Nucleus accumbens (tissue), 56 donors: ENCODE measurements around the gene CLDN6.
"Not testable (repeated sequence)": the region's sequence is repeated elsewhere in the genome, so short reads cannot be mapped to it uniquely, and the experiment has no call there.

ENCODE experiments used
- DNase-seq, 56 donors: peaks; one replicate each; lab custom pipeline; 2025; lab: John Stamatoyannopoulos, UW

CLDN6 gene, protein sequence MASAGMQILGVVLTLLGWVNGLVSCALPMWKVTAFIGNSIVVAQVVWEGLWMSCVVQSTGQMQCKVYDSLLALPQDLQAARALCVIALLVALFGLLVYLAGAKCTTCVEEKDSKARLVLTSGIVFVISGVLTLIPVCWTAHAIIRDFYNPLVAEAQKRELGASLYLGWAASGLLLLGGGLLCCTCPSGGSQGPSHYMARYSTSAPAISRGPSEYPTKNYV

DNA sequence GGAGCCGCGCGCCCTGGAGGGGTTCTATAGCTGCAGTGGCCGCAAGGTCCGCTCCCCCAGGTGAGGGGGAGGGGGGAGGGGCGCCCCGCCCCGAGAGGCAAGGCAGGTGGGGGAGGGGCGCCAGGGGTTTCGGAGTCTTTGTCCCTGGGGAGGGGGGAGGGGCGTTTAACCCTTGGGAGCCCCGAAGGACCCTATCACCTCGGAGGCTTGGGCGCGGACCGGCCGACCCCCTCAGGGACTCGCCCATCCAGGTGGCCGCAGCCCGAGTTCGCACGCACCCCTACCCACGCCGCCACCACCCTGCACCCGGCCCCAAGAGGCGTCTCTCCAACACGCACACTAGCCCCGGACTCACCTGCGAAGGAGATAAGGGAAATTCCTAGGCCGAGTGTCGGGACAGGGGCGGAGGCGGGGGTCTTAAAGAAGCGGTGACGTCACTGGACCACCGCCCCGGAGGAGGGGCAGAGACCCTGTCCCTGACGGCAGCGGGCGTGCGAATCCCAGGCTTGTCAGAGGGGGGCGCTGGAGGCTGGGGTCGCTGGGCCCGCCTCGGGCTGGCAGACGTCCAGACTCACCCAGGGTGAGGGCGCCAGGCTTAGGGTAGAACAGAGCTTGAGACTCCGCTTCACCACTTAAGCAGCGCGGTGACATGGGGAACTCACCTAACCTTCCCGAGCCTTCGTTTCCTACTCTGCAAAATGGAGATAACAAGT lies at the start of gene CLDN6:
Gene CLDN6, minus strand, starts transcription at position 390 of the 713 bp plus-strand sequence. CDS start 2,162 bp downstream, outside the sequence.
- peak in 2 of 56 donors; percentile 6 to 50 for DNase-seq

DNA sequence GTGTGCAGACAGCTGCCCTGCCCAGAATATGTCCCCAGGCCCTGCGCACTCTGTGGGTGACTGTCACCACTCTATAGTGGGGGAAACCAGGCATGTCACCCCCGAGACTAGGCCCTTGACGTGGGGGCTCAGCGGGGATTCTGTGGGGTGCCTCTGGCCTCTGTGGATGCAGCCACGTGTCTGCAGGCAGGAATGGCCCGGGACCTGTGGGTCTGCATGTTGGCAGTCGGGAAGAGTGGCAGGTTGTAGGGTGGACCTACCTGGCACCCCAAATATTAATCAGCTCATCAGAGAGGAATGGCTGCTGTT lies 48.4 kb upstream of the CLDN6 start:
- DNase-seq: no peak

DNA sequence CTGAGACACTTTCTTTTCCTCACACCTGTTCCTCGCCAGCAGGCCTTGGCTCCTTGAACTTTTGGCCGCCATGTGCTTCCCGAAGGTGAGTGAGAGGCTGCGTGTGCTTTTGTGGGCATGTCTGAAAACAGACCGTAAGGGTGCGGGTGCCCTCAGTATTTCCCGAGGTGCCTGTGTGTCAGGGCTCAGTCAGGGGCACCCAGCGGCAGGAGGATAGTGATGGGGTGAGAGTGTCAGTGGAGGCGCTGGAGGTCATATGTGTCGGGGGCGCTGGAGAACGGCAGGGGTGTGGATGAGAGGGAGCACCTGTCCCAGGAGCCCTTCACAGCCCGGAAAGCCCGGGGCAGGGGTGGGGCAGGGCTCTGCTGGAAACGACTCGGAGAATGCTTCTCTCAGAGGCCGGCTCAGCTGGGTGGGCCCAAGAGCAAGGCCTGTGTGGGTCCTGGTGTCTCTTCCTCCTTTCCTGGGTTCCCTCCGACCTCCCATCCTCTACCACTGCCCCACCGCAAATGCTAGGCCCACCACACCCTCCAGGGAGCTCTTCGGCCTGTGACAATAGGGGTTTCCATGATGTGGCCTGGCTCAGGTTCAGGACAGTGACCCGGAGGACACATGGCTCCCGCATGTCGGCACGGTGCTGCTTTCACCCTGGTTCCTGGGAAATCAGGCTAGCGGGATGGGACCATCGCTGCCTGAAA lies 47.9 kb upstream of the CLDN6 start:
- no peak for DNase-seq

DNA sequence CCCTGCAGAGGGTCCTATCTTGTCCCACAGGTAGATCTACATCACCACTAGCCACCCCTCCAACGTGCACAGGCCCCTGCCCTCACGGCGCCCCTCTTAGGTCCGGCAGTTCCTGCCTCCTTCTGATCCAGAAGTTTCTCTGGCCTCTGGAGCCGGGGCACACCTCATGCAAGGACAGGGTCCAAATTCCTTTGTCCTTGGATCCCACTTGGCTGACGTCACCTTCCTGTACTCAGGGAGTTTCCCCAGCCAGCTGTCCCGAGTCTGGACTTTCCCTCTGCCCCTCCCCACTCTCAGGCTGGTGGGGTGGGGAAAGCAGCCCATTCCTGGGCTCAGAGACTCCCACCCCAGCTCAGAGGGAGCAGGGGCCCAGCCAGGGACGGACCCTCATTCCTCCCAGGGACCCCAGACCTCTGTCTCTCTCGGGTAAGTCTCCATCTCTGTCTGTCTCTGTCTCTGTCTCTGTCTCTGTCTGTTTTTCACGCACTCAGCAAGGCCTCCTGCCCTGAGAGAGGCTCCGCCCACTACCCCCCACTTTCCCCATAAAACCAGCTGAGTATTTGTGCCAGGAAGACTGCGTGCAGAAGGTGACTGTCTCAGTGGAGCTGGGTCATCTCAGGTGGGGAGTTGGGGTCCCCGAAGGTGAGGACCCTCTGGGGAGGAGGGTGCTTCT lies 47.2 kb upstream of the CLDN6 start, which contains the start of gene IL32:
Gene IL32, plus strand, starts transcription at position 572 of the 673 bp plus-strand sequence. CDS start 172 bp downstream, outside the sequence.
- no peak for DNase-seq

DNA sequence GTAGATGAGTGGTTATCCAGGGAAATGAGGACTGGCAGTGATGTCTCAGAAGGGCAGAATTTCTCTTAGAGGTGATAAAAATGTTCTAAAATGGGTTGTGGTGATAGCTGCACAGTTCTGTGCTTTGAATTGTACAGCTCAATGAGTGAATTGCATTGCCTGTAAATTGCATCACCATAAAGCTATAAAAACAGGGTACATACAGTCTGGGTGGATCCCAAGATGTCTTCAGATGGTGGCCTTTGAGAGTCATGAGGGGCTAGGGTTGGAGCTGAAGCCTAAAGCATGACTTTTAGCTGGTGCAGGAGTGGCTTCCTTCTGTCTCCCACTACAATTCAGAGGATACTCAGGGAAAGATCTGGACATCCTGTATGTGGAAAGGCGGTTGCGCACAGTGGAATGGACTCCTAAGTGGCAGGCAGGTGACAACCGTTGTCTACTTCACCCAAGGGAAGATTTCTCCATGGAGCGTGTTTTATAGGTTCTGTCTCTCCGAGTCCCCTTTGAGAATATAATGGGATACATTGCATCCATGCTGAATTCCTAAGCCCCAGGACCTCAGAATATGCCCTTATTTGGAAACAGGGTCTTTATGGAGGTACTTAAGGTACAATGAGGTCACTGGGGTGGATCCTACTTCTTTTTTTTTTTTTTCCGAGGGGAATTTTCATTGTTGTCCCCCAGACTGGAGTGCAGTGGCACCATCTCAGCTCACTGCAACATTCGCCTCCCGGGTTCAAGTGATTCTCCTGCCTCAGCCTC lies 45.8 kb upstream of the CLDN6 start:
- no peak for DNase-seq

DNA sequence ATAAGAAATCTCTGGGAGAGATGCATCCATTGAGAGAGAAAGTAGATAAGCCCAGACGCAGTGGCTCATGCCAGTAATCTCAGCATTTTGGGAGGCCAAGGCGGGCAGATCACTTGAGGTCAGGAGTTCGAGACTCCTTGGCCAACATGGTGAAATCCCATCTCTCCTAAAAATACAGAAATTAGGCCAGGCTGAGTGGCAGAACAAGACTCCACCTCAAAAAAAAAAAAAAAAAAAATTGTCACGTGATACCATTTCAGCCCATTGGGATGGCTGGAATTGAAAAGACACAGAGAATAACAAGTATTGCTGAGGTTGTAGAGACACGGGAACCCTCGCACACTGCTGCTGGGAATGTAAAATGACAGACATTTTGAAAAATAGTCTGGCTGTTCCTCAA lies 44.6 kb upstream of the CLDN6 start:
- no peak for DNase-seq

DNA sequence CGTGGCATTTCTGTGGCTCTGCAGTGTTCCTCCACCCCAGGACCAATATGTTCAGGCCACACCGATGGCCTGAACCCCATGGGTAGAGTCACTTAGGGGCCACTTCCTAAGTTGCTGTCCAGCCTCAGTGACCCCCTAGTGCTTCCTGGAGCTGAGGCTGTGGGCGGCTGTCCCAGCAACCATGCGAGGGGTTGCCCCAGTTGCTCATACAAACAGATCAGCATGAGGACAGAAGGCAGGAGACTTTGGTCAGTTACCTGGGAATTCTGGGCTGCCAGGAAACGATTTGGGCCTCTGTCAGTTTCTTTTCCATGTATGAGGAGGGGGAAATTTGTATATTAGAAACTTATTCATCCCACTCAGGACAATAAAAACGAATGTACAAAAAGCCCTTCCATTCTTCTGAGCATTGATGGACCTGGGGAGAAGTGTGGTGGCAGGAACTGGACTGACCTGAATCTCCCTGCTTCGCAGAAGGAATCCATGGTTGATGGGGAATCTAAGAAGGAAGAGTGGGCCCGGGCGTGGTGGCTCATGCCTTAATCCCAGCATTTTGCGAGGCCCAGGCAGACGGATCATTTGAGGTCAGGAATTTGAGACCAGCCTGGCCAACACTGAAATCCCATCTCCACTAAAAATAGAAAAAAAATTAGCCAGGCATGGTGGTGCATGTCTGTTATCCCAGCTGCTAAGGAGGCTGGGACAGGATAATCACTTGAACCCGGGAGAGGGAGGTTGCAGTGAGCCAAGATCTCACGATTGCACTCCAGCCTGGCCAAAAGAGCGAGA lies 42.5 kb upstream of the CLDN6 start:
- no peak for DNase-seq

DNA sequence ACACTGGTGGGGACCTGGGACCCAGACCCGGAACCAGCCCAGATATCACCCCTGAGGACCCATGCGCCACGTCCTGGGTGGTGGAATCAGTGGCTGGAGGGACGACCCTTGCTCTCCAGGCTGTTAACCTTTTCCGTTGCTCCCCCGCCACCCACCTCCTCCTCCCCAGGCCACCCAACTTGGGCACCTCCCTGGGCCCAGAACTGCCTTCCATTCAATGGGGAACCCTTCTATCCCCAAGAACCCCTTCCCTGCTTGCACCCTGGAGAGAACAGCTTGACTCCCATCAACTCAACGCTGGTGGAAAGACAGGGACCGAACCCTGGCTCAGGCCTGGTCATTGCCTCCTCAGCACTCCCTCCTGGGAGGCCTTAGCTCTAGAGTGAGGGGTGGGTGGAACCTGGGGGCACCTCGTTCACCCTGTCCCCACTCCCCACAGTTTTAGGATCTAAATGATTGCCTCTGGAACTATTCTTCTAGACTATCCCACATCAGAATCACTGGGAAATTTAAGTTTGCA lies 41.8 kb upstream of the CLDN6 start:
- DNase-seq: peak in 2 of 56 donors; percentile 6 to 33

DNA sequence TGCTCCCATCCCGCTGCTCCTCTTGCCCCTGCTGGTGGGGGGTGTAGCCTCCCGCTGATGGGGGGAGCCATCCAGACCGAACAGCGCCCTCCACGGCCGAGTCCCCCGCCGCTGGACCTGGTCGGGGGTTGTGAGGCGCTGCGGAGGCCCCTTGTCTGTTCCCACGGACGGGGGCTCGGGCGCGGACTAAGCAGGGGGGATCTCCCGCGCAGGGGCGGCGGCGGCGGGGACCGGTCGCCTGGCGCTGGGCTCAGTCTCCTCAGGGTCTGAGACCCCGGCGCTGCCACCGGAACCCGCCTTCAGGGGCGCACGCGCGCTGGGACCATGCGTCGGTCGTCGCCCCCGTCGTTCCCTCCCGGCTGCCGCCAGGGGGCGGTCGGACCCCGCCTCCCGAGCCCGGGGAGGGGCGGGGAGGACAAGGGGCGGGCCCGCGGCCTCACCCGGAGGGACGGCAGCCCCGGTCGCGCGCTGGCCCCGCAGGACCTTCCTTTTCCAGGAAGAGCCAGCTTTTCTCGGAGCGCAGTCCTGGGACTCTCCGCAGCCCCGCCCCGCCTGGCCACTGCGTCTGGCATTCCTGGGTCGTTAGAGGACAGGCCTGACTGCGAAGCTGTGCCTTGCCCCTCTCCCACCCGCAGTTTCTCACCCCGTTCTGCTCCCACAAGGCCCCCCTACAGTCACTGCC lies 41.2 kb upstream of the CLDN6 start:
- DNase-seq: peak in 53 of 56 donors; percentile 25 to 85 (median 63)

DNA sequence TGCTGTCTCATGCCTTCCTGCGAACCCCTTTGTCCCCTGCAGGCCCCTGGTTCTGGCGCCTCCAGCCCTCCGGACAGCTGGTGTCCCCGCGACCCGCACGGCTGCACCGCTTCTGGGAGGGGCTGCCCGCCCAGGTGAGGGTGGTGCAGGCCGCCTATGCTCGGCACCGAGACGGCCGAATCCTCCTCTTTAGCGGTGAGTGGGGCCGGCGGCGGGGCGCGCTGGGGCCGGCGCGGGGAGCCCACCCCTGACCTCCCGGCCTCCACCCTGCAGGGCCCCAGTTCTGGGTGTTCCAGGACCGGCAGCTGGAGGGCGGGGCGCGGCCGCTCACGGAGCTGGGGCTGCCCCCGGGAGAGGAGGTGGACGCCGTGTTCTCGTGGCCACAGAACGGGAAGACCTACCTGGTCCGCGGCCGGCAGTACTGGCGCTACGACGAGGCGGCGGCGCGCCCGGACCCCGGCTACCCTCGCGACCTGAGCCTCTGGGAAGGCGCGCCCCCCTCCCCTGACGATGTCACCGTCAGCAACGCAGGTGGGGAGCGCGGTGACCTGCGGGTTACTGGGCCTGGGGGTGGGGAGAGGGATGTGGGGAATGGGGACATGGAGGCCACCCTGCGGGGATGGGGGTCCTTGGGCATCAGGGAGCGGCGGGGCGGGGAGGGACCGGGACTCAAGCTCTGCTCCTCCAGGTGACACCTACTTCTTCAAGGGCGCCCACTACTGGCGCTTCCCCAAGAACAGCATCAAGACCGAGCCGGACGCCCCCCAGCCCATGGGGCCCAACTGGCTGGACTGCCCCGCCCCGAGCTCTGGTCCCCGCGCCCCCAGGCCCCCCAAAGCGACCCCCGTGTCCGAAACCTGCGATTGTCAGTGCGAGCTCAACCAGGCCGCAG lies 40.4 kb upstream of the CLDN6 start:
- peak in 28 of 56 donors; percentile 6 to 48 (median 27) for DNase-seq

DNA sequence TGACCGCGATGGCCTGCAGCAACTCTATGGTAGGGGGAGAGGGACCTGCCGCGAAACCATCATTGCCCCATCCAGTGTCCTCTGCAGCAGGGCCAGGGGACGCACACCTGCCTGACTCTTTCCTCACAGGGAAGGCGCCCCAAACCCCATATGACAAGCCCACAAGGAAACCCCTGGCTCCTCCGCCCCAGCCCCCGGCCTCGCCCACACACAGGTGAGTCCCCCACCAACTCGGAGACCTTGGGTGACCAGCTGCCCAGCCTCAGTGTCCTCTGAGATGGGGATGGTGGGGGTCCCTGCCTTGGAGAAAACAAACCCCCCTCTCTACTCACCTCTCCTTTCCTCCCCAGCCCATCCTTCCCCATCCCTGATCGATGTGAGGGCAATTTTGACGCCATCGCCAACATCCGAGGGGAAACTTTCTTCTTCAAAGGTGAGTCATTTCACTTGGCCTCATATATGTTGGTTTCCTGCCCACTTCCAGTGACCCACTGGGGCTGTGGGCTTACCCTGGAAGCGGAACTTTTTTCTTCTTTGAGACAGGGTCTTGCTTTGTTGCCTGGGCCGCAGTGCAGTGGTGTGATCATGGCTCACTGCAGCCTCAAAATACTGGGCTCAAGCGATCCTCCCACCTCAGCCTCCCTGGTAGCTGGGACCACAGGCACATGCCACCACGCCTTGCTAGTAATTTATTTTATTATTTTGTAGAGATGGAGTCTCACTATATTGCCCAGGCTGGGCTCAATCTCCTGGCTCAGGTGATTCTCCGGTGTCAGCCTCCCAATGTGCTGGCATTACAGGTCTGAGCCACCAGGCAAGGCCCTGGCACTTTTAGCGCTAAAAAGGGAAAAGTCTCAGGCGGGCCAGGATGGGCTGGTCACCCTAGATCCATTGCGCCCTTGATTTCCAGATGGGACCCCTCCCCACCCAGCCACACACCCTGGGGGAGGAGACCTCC lies 39.5 kb upstream of the CLDN6 start:
- no peak for DNase-seq

DNA sequence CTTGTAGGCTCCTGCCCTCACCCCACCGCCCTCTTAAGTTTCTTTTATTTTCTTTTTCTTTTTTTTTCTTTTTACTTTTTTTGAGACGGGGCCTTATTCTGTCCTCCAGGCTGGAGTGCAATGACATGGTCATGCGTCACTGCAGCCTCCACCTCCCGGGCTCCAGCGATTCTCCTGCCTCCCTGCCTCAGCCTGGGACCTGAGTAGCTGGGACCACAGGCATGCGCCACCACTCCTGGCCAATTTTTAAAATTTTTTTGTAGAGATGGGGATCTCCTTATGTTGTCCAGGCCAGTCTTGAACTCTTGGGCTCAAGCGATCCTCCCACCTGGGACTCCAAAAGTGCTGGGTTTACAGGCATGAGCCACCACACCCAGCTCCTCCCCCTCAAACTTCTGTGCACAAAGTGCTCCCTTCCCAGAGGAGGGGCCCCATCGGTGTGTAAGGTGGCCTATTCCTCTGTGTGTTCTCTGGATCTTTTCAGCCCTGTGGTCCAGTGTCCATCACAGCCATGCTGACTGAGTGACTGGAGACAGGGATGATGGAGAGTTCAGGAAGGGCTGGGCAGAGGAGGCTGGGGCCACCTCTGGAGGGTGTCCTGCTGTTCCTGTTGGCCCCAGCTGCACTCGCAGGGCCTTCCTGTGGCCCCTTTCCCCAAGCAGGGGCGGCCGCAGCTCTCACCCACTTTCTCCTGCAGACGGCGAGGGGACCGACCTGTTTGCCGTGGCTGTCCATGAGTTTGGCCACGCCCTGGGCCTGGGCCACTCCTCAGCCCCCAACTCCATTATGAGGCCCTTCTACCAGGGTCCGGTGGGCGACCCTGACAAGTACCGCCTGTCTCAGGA lies 38.6 kb upstream of the CLDN6 start:
- no peak for DNase-seq

DNA sequence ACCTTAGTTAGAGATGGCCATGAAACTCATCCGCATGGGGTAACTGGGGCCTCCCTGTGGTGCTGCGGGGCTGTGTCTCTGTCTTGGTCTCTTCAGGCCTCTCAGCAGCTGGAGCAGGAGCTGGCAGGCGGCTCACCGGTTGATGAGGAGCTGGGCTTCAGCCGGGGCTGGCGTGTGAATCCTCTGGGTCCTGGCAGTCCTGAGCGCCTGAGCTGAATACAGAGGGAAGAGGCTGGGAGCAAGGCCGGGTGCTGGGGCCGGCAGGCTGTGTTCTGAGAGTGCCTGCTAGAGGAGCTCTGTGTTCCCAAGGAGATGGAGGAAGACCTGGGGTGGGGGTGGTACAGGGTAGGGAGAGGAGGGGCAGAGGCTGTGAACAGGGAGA lies 37.7 kb upstream of the CLDN6 start:
- peak in 1 of 56 donors; percentile 5 for DNase-seq

DNA sequence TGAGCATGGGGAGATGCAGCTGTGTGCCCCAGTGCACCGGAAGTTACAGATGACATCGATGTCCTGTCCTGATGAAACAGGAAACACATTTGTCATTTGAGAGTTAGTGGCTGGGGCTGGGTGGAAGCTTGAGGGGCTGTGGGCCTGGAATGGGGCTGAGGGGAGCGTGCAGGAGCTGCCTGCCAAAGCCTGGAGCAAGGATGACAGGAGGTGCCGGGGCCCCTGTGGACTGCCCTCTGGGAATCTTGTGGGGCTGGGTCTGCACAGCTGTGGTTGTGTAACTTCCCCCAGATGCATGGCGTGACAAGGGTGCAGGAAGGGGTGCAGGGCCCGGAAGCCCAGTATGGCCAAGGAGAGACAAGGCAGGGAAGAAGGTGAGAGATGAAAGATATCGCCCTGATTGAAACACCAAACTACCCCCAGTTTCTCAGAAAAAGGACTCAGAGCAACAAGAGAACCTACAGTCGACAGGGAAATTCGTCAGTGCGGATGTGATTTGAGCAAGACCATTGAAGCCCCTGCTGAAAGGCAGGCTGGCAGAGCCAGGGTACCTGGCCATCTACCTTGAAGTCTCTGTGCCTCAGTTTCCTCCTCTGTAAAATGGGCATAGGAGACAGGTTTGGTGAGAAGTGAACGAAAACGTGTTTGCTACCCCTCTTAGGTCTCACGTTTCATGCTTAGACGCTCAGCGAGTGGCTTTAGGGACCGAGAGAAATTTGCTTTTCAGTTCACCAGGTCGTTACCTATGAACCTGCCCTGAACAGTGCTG lies 37.2 kb upstream of the CLDN6 start:
- DNase-seq: no peak

DNA sequence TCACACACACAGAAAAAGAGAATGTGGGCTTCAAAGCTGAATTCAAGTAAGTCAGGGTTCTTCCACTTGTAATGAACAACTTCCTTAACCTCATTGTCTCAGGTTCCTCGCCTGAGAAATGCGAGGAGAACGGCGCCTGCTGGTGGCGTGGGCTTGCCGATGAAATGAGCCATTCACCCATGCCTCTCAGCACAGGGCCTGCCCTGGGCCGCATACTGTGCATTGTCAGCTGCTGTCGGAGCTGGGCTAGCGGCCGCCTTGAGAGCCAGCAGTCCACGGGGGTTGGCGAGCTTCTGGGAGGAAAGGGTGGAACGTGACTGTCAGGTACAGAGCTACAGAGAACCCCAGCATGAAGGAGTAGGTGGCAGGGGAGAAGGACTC lies 35.3 kb upstream of the CLDN6 start:
- DNase-seq: not testable (repeated sequence)
